GM19351 (cell line): ENCODE measurements around the gene LILRB5.
"Not testable (repeated sequence)": the region's sequence is repeated elsewhere in the genome, so short reads cannot be mapped to it uniquely, and the experiment has no call there.

Source experiments
- ATAC-seq: cut with Tn5 transposase; IDR thresholded peaks from one replicate; pipeline ENCODE4 v1.9.1; 2021; ENCODE audit warnings: mild to moderate bottlenecking, moderate library complexity; ENCODE audit not compliant: unreplicated experiment

The LILRB5 gene

DNA sequence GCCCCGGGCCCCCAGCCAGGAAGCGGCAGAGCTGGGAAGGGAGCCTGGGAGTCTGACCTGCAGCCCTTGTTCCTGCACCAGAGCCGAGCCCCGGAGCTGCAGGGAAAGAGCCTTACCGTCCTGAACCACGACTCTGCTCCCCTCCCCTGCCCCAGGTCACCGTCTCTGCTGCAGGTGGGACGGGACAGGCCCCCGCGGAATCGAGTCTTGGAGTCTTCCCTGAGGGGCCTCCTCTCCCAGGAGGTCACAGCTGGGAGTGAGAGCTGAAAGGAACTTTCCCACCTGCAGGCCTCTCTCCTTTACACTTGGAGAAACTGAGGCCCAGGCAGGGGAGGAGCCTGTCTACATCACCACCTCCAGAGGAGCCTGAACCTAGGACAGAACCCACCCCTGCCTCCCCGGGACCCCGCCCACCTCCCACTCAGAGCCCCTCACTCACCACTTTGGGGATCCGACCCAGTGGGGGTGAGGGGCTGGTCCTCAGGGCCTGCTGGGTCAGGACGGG lies 20.1 kb upstream of the LILRB5 start:
- ATAC-seq, result not testable (repeated sequence)

- ATAC-seq, result no peak
Observed at GRCh38 chr19:54275951-54276350, 18.9 kb upstream of the LILRB5 start.

GRCh38 chr19:54274516-54274915 lies 17.4 kb upstream of the LILRB5 start:
- not testable (repeated sequence) for ATAC-seq

- ATAC-seq, result no peak
Observed at GRCh38 chr19:54273821-54274220, 16.7 kb upstream of the LILRB5 start.

DNA sequence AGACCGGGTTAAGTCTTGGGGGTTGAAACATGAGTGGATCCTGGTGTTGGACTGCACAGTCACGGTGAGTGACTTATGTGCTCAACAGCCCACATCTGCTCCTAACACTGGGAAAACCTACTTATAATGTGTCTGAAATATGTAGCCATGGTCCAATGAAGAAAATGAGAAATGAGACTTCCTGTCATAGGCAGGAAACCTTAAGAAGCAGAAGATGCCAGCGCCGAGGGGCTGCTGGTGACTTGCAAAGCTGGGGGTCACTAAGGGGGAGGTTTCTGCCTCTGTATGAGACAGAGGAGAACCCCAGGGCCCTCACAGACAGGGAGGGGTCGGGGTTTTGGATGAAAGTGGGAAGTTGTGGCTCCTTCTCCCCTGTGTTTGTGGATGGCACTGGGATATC lies 15.1 kb upstream of the LILRB5 start:
- not testable (repeated sequence) for ATAC-seq

DNA sequence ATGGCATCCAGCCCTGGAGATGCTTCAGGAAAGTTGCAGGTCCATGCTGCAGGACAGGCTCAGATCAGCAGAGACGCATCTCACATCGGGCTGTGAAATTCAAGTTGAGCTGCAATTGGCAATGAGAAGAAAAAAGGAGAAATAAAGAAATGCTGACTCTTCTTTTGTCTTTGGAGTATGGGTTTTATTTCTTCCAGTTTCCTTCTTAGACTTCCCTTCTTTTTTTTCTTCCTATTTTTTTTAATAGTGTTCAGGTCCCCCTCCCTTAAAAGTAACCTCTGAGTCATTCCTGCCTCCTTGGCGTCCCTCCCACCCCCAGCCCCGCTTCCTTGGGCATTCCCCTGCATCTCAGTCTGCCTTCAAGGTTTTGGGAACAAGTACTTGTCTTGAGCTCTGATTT lies 14.5 kb upstream of the LILRB5 start:
- ATAC-seq, result not testable (repeated sequence)

- no peak for ATAC-seq
Observed at GRCh38 chr19:54271106-54271505, 14.0 kb upstream of the LILRB5 start.

GRCh38 chr19:54268936-54269335 lies 11.9 kb upstream of the LILRB5 start:
- ATAC-seq, result no peak

DNA sequence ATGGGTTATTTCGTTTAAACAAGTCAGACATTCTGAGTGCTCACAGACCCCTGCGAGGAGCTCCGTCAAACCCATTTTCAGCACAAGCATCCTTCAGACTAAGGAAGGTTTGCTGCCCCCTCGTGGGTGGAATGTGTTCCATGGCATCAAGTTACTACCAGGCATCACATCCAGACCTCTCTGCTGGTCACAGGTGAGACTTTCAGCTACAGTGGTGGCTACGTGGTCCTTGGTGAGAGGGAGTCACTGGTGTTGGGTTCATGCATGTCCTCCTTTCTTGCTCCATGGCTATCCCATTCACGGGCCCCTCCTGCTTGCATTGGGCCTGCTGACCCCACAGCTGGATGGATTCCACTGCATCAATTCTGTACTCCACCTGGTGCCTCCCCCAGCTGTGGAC lies 9.1 kb upstream of the LILRB5 start:
- ATAC-seq, result peak; percentile 40

GRCh38 chr19:54262470-54262869 lies 5.4 kb upstream of the LILRB5 start:
- ATAC-seq, result no peak

- no peak for ATAC-seq
Observed at GRCh38 chr19:54262066-54262465, 5.0 kb upstream of the LILRB5 start.

DNA sequence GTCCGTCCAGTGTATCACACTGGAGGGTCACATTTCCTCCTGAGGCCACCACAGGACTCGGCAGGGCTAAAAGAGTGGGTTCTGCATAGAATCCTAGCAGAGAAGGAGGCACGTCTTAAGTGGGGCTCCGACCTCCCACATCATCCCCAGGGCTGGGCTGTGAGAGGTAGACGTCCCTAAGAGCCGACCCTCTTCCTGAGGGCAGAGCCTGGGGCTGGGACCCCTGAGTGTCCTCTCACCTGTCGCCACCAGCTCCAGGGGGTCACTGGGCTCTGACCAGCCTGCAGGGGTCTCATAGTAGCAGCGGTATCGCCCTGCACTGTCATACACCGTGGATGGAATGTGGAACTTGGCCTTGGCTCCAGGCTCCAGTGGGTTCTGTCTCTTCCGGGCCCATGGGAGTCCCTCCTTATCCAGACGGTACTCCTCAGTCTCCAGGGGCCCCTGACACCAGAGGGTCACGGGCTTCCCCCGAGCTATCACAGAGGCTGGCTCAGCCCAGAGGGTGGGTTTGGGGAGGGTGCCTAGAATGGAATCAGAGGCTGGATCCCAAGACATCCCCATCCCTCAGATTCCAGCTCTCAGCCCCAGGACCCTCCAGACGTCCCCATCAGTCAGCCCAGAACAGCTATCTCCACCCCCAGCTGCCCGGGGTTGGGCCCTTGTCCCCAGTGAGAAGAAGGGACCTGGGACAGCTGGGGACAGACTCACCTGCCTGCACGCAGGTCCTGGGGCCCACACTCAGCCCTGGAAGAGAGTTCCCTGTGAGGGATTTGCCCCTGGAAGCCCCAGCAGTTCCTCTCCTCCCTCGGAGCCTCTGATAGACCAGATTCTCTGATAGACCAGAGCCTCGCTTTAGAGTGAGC lies 590 bp downstream of the LILRB5 start:
- ATAC-seq, result no peak

DNA sequence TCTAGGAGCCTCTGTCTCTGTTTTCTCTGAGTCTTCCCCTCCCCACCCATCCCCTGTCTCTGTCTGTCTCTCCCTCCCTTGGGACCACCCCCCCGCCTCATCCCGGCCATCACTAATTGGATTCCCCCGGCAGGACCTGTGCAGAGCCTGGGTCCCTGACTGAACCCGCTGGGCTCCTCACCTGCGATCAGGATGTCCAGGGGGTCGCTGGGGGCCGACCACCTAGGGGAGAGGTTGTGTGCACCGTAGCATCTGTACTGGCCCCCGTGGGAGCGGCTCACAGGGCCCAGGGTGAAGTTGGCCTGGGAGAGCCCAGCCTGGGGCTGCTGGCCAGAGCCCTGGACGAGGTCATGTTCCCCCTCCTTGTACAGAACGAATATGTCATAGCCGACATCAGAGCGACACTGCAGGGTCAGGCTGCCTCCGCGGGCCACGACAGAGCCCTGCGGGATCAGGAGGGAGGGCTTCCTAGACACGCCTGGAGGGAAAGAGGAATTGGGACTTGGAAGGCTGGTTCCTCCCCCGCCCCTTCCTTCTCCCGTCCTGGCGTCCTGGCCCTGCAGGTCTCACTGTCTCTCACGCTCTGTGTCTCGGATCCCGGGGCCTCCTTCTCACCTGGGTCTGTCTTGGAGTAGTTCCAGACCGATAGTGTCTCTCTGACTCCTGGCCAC lies 1.8 kb downstream of the LILRB5 start:
- ATAC-seq, result no peak

- no peak for ATAC-seq
Observed at GRCh38 chr19:54254195-54254906, 2.7 kb downstream of the LILRB5 start.

GRCh38 chr19:54253331-54254194 lies 3.5 kb downstream of the LILRB5 start:
- no peak for ATAC-seq

DNA sequence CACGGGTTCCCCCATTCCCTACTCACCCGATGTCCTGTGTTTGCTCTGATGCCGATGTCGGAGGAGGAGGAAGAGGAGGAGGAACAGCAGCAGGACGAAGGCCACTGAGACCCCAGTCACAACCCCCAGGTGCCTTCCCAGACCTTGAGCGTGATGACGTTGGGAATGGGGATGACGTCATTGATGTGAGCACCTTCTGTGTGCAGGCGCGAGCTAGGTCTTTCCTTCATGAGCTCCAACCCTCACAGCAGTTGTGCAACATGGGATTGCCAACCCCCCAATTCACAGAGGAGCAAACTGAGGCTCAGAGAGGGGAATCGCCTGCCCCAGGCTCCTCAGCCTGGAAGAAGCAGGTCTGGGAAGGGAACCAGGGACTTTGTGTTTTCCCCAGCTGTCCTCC lies 4.2 kb downstream of the LILRB5 start:
- ATAC-seq, result no peak

GRCh38 chr19:54252243-54252642 lies 4.8 kb downstream of the LILRB5 start:
- ATAC-seq, result no peak

DNA sequence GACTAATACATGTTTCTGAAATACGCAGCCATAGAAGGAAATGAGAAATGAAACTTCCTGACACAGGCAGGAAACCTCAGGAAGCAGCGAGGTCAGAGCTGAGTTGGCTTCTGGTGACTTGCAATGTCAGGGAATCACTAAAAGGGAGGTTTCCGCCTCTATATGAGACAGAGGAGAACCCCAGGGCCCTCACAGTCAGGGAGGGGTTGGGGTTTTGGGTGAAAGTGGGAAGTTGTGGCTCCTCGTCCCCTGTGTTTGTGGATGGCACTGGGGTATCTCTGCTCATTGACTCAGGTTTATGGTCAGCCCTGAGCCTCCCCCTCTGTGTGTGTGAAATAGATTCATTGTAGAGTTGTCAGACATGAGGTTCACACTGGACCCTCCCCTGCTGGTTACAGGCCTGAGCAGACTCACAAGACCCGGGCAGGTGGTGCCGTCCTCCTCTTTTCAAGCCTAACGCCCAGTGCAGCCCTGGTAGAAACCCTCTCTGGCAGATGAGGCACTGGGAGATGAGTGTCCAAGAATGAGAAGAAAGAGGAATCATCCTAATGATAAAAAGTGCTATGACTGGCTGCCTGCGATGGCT lies 9.0 kb downstream of the LILRB5 start:
- ATAC-seq, result no peak

DNA sequence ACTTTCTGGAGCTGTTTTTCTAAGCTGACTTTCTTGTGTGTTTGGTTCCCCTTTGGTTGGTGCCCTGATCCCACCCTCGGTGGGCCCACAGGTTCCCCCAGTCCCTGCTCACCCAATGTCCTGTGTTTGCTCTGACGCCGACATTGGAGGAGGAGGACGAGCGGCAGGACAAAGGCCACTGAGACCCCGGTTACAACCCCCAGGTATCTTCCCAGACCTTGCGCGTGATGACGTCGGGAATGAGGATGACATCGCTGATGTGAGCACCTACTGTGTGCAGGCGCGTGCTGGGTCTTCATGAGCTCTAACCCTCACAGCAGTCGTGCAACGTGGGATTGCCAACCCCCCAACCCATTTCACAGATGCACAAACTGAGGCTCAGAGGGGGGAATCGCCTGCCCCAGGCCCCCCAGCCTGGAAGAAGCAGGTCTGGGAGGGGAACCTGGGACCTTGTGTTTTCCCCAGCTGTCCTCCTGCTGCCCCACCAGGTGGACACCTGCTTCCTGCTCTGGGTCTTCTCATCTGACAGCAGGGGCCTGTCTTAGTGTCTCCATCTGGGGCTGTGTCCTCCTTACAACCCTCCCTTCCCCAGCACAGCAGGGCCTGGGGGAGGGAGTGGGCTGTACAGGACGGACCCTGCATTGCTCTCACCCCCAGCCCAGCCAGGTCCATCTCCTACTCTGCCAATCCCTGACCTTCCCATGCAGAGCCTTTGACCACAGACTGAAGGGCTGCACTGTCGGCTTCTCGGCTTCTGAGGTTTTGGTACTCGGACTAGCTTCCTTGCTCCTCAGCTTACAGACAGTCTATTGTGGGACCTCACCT lies 9.8 kb downstream of the LILRB5 start:
- ATAC-seq, result no peak
